H9 (cell line): Measurements from ENCODE around the gene ZNF664. TPM values are rescaled to one million over a fixed set of nuclear protein-coding genes. Genes with fewer than 3 reads are reported as not detected.

Source experiments
- DNase-seq: peaks from one replicate; pipeline ENCODE4 v3.0.0-alpha.2; 2017
- H2AFZ ChIP-seq: one replicate; pipeline ENCODE4 v1.6.1; 2013; ENCODE audit warnings: mild to moderate bottlenecking, low read length, control low read depth, moderate library complexity
- H2AK5ac ChIP-seq: 2 replicates; pipeline ENCODE4 v1.6.1; 2013; ENCODE audit warnings: low read length, control low read depth, mixed read lengths; ENCODE audit not compliant: insufficient read length
- H2BK120ac ChIP-seq: one replicate; pipeline ENCODE4 v1.6.1; 2013; ENCODE audit warnings: low read depth, mild to moderate bottlenecking, low read length, control low read depth, inconsistent platforms; ENCODE audit not compliant: poor library complexity, severe bottlenecking
- H2BK12ac ChIP-seq: 2 replicates; pipeline ENCODE4 v1.6.1; 2013; ENCODE audit warnings: low read length, control low read depth, mixed read lengths, low read depth; ENCODE audit not compliant: insufficient read length
- H2BK15ac ChIP-seq: 2 replicates; pipeline ENCODE4 v1.6.1; 2013; ENCODE audit warnings: low read depth, low read length, control low read depth
- H2BK20ac ChIP-seq: one replicate; pipeline ENCODE4 v1.6.1; 2013; ENCODE audit warnings: low read depth, mild to moderate bottlenecking, low read length, control low read depth, inconsistent platforms; ENCODE audit not compliant: poor library complexity, severe bottlenecking
- H2BK5ac ChIP-seq: 2 replicates; pipeline ENCODE4 v1.6.1; 2013; ENCODE audit warnings: low read length, control low read depth, mixed read lengths; ENCODE audit not compliant: insufficient read length
- H3K14ac ChIP-seq: 2 replicates; pipeline ENCODE4 v1.6.1; 2013; ENCODE audit warnings: low read length, control low read depth; ENCODE audit not compliant: insufficient read depth
- H3K18ac ChIP-seq: 2 replicates; pipeline ENCODE4 v1.6.1; 2013; ENCODE audit warnings: low read depth, mild to moderate bottlenecking, mixed read lengths, low read length, control low read depth; ENCODE audit not compliant: insufficient read length
- H3K23ac ChIP-seq: 2 replicates; pipeline ENCODE4 v1.6.1; 2013; ENCODE audit warnings: low read length, control low read depth, mixed read lengths, low read depth; ENCODE audit not compliant: insufficient read length
- H3K23me2 ChIP-seq: 2 replicates; pipeline ENCODE4 v1.6.1; 2013; ENCODE audit warnings: low read depth, mild to moderate bottlenecking, mixed read lengths, low read length, control low read depth; ENCODE audit not compliant: insufficient read length, poor library complexity, severe bottlenecking
- H3K27ac ChIP-seq: 2 replicates; pipeline ENCODE4 v1.5.1; 2013; ENCODE audit warnings: low read length, control low read depth, mixed read lengths, low read depth; ENCODE audit not compliant: insufficient read length
- H3K27me3 ChIP-seq: 2 replicates; pipeline ENCODE4 v1.6.1; 2013; ENCODE audit warnings: low read length, control low read depth, inconsistent platforms; ENCODE audit not compliant: insufficient read depth
- H3K4ac ChIP-seq: 2 replicates; pipeline ENCODE4 v1.6.1; 2013; ENCODE audit warnings: low read depth, mild to moderate bottlenecking, control low read depth, inconsistent platforms, low read length, moderate library complexity
- H3K4me1 ChIP-seq: 2 replicates; pipeline ENCODE4 v1.6.1; 2013; ENCODE audit warnings: low read length, control low read depth, inconsistent platforms; ENCODE audit not compliant: insufficient read depth
- H3K4me2 ChIP-seq: 2 replicates; pipeline ENCODE4 v1.6.1; 2013; ENCODE audit warnings: low read length, control low read depth, mixed read lengths; ENCODE audit not compliant: insufficient read length, insufficient read depth
- H3K56ac ChIP-seq: 2 replicates; pipeline ENCODE4 v1.6.1; 2013; ENCODE audit warnings: low read depth, mild to moderate bottlenecking, mixed read lengths, low read length, control low read depth; ENCODE audit not compliant: insufficient read length
- H3K79me1 ChIP-seq: 2 replicates; pipeline ENCODE4 v1.6.1; 2013; ENCODE audit warnings: low read depth, mild to moderate bottlenecking, moderate library complexity, low read length, control low read depth, inconsistent platforms; ENCODE audit not compliant: insufficient read depth, poor library complexity, severe bottlenecking
- H3K79me2 ChIP-seq: 2 replicates; pipeline ENCODE4 v1.6.1; 2013; ENCODE audit warnings: low read length, control low read depth, inconsistent platforms; ENCODE audit not compliant: insufficient read depth
- H3K9ac ChIP-seq: 2 replicates; pipeline ENCODE4 v1.6.1; 2013; ENCODE audit warnings: low read length, control low read depth, mixed read lengths; ENCODE audit not compliant: insufficient read length; ENCODE audit errors: extremely low read depth
- H3K9me3 ChIP-seq: one replicate; pipeline ENCODE4 v1.6.1; 2013; ENCODE audit warnings: low read depth, low read length, inconsistent platforms; ENCODE audit not compliant: control insufficient read depth
- H3T11ph ChIP-seq: one replicate; pipeline ENCODE4 v1.6.1; 2013; ENCODE audit warnings: mild to moderate bottlenecking, low read length, control low read depth, inconsistent platforms
- H4K20me1 ChIP-seq: one replicate; pipeline ENCODE4 v1.6.1; 2013; ENCODE audit not compliant: control insufficient read depth, insufficient read length, insufficient read depth
- H4K5ac ChIP-seq: 2 replicates; pipeline ENCODE4 v1.6.1; 2013; ENCODE audit warnings: low read depth, mild to moderate bottlenecking, mixed read lengths, low read length, control low read depth; ENCODE audit not compliant: insufficient read length
- H4K8ac ChIP-seq: replicated peaks from 2 replicates; pipeline ENCODE4 v1.6.1; 2013; ENCODE audit warnings: low read length, control low read depth, mixed read lengths, low read depth; ENCODE audit not compliant: insufficient read length
- H4K91ac ChIP-seq: 2 replicates; pipeline ENCODE4 v1.6.1; 2013; ENCODE audit warnings: low read depth, mild to moderate bottlenecking, moderate library complexity, mixed read lengths, low read length, control low read depth; ENCODE audit not compliant: insufficient read length
- H3K27ac Mint-ChIP-seq, 3 experiments: 2 replicates in 2 of 3; 3 replicates in 1 of 3; pipeline ENCODE4 v1.8.0; 2020 to 2021; ENCODE audit warnings: mixed read lengths in 3 of 3, mild to moderate bottlenecking in 1 of 3, moderate library complexity in 1 of 3
- H3K27me3 Mint-ChIP-seq: 2 replicates; pipeline ENCODE4 v1.8.0; 2021; ENCODE audit warnings: low read depth, mild to moderate bottlenecking, moderate library complexity, mixed read lengths
- H3K36me3 Mint-ChIP-seq, 3 experiments: 2 replicates in 2 of 3; 3 replicates in 1 of 3; pipeline ENCODE4 v1.8.0; 2020 to 2021; ENCODE audit warnings: low read depth in 3 of 3, mixed read lengths in 3 of 3; ENCODE audit not compliant: insufficient read depth in 1 of 3
- H3K4me1 Mint-ChIP-seq, 2 experiments: 2 replicates each; pipeline ENCODE4 v1.8.0; 2020; ENCODE audit warnings: mixed read lengths in 2 of 2
- H3K4me3 Mint-ChIP-seq, 2 experiments: 2 replicates in 1 of 2; 3 replicates in 1 of 2; pipeline ENCODE4 v1.8.0; 2020 to 2021; ENCODE audit warnings: mild to moderate bottlenecking in 2 of 2, mixed read lengths in 2 of 2, moderate library complexity in 1 of 2
- H3K9me3 Mint-ChIP-seq, 2 experiments: 2 replicates in 1 of 2; 3 replicates in 1 of 2; pipeline ENCODE4 v1.8.0; 2020; ENCODE audit warnings: mild to moderate bottlenecking in 2 of 2, mixed read lengths in 2 of 2, moderate library complexity in 1 of 2
- CTCF ChIP-seq: fragments of 200-600 bp; sonication (generic); conservative IDR thresholded peaks from 3 replicates; pipeline ENCODE4 v1.8.0; 2021; ENCODE audit warnings: antibody characterized with exemption, mild to moderate bottlenecking
- WGBS: extraction: QIAGEN DNeasy Blood & Tissue Kit; methylation state at CpG from one replicate; pipeline ENCODE4 v1.1.7; 2013; ENCODE audit warnings: missing lambda C conversion rate, low lambda C conversion rate, mixed read lengths; ENCODE audit not compliant: insufficient read length; ENCODE audit errors: extremely low coverage; 5-methylcytosine and 5-hydroxymethylcytosine counted together
- total RNA-seq: library from RNA; stranded (reverse); gene quantifications from 2 replicates; pipeline ENCODE4 v1.2.1, GENCODE V29; 2021

ZNF664 gene
- total RNA-seq, 1 experiment from 2014 or later: 29.5 TPM

GRCh38 chr12:124045671-124046455, 72.8 kb downstream of the ZNF664 start:
- Mint-ChIP-seq H3K27me3 (peaks cover 6% of the 10 kb centered on the region; the same call in 1 of the 2 replicates), H3K27ac (no peak overlapping the region; a peak in 1 of 7 replicates), H3K36me3 (peaks cover 20 to 29% (median 24%) of the 10 kb centered on the region in 3 experiments), H3K4me3 (no peak overlapping the region), H3K9me3 (peaks cover 25 to 27% of the 10 kb centered on the region in 2 experiments), H3K4me1 (peaks cover 21 to 25% of the 10 kb centered on the region in 2 experiments)
- no peak for TF ChIP-seq CTCF
- H3K56ac ChIP-seq: no peak overlapping the region
- H3K27ac ChIP-seq: no peak overlapping the region
- no peak overlapping the region for H3K9ac ChIP-seq
- no peak overlapping the region for H2BK5ac ChIP-seq
- H2BK20ac ChIP-seq: no peak overlapping the region
- no peak overlapping the region for H4K5ac ChIP-seq
- H3K23me2 ChIP-seq: no peaks in the 10 kb centered on the region
- no peak overlapping the region for H4K8ac ChIP-seq
- no peak overlapping the region for H3K23ac ChIP-seq
- no peaks in the 10 kb centered on the region for H3K27me3 ChIP-seq
- H3K14ac ChIP-seq: no peak overlapping the region
- DNase-seq: no peak
- H2AFZ ChIP-seq: no peak overlapping the region
- H3K4me1 ChIP-seq: no peaks in the 10 kb centered on the region; the same call in 1 of the 2 replicates
- no peak overlapping the region for H3K4me2 ChIP-seq
- whole genome bisulfite sequencing: no CpG with 5 or more reads among the region's 5 CpGs
- peaks cover 7% of the 10 kb centered on the region for H3K9me3 ChIP-seq
- no peak overlapping the region for H2AK5ac ChIP-seq
- H3K79me1 ChIP-seq: no peaks in the 10 kb centered on the region
- no peak overlapping the region for H3K4ac ChIP-seq
- H2BK120ac ChIP-seq: no peak overlapping the region
- no peak overlapping the region for H2BK12ac ChIP-seq
- H3T11ph ChIP-seq: no peak overlapping the region
- no peaks in the 10 kb centered on the region for H3K79me2 ChIP-seq
- H4K91ac ChIP-seq: no peak overlapping the region
- H3K18ac ChIP-seq: no peak overlapping the region
- H4K20me1 ChIP-seq: no peaks in the 10 kb centered on the region
- no peak overlapping the region for H2BK15ac ChIP-seq
